HG03097 (cell line): ENCODE data around the gene HIPK4.
"Not testable (repeated sequence)": the region's sequence is repeated elsewhere in the genome, so short reads cannot be mapped to it uniquely, and the experiment has no call there.

ENCODE experiments used
- ATAC-seq: cut with Tn5 transposase; IDR thresholded peaks from one replicate; pipeline ENCODE4 v1.9.1; 2021; ENCODE audit not compliant: unreplicated experiment, low FRiP score

HIPK4 gene

GRCh38 chr19:40394816-40395210 lies 4.8 kb upstream of the HIPK4 start:
- ATAC-seq: no peak

- no peak for ATAC-seq
These were observed 4.2 kb upstream of the HIPK4 start for GRCh38 chr19:40393894-40394815.

- ATAC-seq: no peak
These were observed 3.0 kb upstream of the HIPK4 start for GRCh38 chr19:40392894-40393517.

- ATAC-seq: no peak
These were observed 2.1 kb upstream of the HIPK4 start for GRCh38 chr19:40392123-40392522.

GRCh38 chr19:40389404-40390083 lies 437 bp downstream of the HIPK4 start:
- no peak for ATAC-seq

GRCh38 chr19:40388481-40388880 lies 1.5 kb downstream of the HIPK4 start:
- ATAC-seq: no peak

GRCh38 chr19:40387155-40387554 lies 2.8 kb downstream of the HIPK4 start:
- ATAC-seq: no peak

- no peak for ATAC-seq
These were observed 6.2 kb downstream of the HIPK4 start for GRCh38 chr19:40383668-40384248.

- ATAC-seq: no peak
These were observed 8.7 kb downstream of the HIPK4 start for GRCh38 chr19:40381321-40381720.

GRCh38 chr19:40380199-40381037 lies 9.6 kb downstream of the HIPK4 start:
- no peak for ATAC-seq

- no peak for ATAC-seq
These were observed 10.4 kb downstream of the HIPK4 start for GRCh38 chr19:40379446-40380198.

- ATAC-seq: no peak
These were observed 11.5 kb downstream of the HIPK4 start for GRCh38 chr19:40378509-40378908.

GRCh38 chr19:40377876-40378385 lies 12.1 kb downstream of the HIPK4 start:
- no peak for ATAC-seq

GRCh38 chr19:40376286-40376862 lies 13.6 kb downstream of the HIPK4 start:
- ATAC-seq: no peak

GRCh38 chr19:40374084-40374483 lies 15.9 kb downstream of the HIPK4 start:
- no peak for ATAC-seq

- ATAC-seq: no peak
These were observed 18.2 kb downstream of the HIPK4 start for GRCh38 chr19:40371802-40372122.

GRCh38 chr19:40370997-40371801 lies 18.8 kb downstream of the HIPK4 start:
- no peak for ATAC-seq

GRCh38 chr19:40370253-40370652 lies 19.7 kb downstream of the HIPK4 start:
- ATAC-seq: not testable (repeated sequence)
